ENCODE measurements around the gene UBE2J1. TPM values are rescaled to one million over a fixed set of nuclear protein-coding genes. Genes with fewer than 3 reads are reported as not detected.

Gene UBE2J1
- total and polyA plus RNA-seq, 4 donors, result 14.7 to 26.4 (median 18.0) TPM

- H3K9ac ChIP-seq (ENCODE audit: low read depth in 1 of 2, low read length in 2 of 2), result no peak overlapping the region
- WGBS, result 92% methylated on average over 10 of the region's 10 CpGs
- no peaks in the 10 kb centered on the region for H3K9me3 ChIP-seq (ENCODE audit: control insufficient read depth in 4 of 4, low read length in 3 of 4)
- no peak overlapping the region for H3K4me3 ChIP-seq (ENCODE audit: low read depth in 1 of 3, low read length in 3 of 3)
- H3K27me3 ChIP-seq (ENCODE audit: control insufficient read depth in 4 of 4, insufficient read depth in 4 of 4, low read length in 3 of 4), result no peaks in the 10 kb centered on the region
- TF ChIP-seq HNF4G (IDR thresholded peaks at IDR 0.05), result no peak
- TF ChIP-seq JUND (IDR thresholded peaks at IDR 0.05), result no peak
- no peak for TF ChIP-seq GABPA (IDR thresholded peaks at IDR 0.05 in 1 of 2, conservative IDR thresholded peaks at IDR 0.05 in 1 of 2)
- TF ChIP-seq RAD21 (IDR thresholded peaks at IDR 0.05), result no peak
- TF ChIP-seq, protein P1, sequence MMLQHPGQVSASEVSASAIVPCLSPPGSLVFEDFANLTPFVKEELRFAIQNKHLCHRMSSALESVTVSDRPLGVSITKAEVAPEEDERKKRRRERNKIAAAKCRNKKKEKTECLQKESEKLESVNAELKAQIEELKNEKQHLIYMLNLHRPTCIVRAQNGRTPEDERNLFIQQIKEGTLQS (IDR thresholded peaks at IDR 0.05), result no peak
- TF ChIP-seq, protein P2, sequence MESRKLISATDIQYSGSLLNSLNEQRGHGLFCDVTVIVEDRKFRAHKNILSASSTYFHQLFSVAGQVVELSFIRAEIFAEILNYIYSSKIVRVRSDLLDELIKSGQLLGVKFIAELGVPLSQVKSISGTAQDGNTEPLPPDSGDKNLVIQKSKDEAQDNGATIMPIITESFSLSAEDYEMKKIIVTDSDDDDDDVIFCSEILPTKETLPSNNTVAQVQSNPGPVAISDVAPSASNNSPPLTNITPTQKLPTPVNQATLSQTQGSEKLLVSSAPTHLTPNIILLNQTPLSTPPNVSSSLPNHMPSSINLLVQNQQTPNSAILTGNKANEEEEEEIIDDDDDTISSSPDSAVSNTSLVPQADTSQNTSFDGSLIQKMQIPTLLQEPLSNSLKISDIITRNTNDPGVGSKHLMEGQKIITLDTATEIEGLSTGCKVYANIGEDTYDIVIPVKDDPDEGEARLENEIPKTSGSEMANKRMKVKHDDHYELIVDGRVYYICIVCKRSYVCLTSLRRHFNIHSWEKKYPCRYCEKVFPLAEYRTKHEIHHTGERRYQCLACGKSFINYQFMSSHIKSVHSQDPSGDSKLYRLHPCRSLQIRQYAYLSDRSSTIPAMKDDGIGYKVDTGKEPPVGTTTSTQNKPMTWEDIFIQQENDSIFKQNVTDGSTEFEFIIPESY (IDR thresholded peaks at IDR 0.05), result no peak
- no peak for TF ChIP-seq TAF1 (conservative IDR thresholded peaks at IDR 0.05)
- TF ChIP-seq, protein P3, sequence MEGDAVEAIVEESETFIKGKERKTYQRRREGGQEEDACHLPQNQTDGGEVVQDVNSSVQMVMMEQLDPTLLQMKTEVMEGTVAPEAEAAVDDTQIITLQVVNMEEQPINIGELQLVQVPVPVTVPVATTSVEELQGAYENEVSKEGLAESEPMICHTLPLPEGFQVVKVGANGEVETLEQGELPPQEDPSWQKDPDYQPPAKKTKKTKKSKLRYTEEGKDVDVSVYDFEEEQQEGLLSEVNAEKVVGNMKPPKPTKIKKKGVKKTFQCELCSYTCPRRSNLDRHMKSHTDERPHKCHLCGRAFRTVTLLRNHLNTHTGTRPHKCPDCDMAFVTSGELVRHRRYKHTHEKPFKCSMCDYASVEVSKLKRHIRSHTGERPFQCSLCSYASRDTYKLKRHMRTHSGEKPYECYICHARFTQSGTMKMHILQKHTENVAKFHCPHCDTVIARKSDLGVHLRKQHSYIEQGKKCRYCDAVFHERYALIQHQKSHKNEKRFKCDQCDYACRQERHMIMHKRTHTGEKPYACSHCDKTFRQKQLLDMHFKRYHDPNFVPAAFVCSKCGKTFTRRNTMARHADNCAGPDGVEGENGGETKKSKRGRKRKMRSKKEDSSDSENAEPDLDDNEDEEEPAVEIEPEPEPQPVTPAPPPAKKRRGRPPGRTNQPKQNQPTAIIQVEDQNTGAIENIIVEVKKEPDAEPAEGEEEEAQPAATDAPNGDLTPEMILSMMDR (IDR thresholded peaks at IDR 0.05; ENCODE audit: low read depth, low read length, missing input control), result no peak
- no peak for TF ChIP-seq MAX (IDR thresholded peaks at IDR 0.05)
- no peak for TF ChIP-seq SP1 (IDR thresholded peaks at IDR 0.05)
- TF ChIP-seq YY1 (IDR thresholded peaks at IDR 0.05), result no peak
- TF ChIP-seq, protein P4, sequence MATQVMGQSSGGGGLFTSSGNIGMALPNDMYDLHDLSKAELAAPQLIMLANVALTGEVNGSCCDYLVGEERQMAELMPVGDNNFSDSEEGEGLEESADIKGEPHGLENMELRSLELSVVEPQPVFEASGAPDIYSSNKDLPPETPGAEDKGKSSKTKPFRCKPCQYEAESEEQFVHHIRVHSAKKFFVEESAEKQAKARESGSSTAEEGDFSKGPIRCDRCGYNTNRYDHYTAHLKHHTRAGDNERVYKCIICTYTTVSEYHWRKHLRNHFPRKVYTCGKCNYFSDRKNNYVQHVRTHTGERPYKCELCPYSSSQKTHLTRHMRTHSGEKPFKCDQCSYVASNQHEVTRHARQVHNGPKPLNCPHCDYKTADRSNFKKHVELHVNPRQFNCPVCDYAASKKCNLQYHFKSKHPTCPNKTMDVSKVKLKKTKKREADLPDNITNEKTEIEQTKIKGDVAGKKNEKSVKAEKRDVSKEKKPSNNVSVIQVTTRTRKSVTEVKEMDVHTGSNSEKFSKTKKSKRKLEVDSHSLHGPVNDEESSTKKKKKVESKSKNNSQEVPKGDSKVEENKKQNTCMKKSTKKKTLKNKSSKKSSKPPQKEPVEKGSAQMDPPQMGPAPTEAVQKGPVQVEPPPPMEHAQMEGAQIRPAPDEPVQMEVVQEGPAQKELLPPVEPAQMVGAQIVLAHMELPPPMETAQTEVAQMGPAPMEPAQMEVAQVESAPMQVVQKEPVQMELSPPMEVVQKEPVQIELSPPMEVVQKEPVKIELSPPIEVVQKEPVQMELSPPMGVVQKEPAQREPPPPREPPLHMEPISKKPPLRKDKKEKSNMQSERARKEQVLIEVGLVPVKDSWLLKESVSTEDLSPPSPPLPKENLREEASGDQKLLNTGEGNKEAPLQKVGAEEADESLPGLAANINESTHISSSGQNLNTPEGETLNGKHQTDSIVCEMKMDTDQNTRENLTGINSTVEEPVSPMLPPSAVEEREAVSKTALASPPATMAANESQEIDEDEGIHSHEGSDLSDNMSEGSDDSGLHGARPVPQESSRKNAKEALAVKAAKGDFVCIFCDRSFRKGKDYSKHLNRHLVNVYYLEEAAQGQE (IDR thresholded peaks at IDR 0.05), result no peak
- no peak for TF ChIP-seq FOXA1 (IDR thresholded peaks at IDR 0.05)
- TF ChIP-seq HNF4A (conservative IDR thresholded peaks at IDR 0.05), result no peak
- no peak for TF ChIP-seq RXRA (IDR thresholded peaks at IDR 0.05)
- TF ChIP-seq FOXA2 (IDR thresholded peaks at IDR 0.05), result no peak
- no peak for TF ChIP-seq EGR1 (IDR thresholded peaks at IDR 0.05; ENCODE audit: low read depth in 2 of 2)
- no peak for TF ChIP-seq NR2F2 (IDR thresholded peaks at IDR 0.05)
- H3K4me1 ChIP-seq (ENCODE audit: control insufficient read depth in 4 of 4, insufficient read depth in 4 of 4, low read length in 3 of 4), result no peaks in the 10 kb centered on the region
- DNase-seq (ENCODE audit: low spot score), result no peak
- H3K27ac ChIP-seq (ENCODE audit: low read depth in 1 of 2, low read length in 2 of 2), result no peak overlapping the region
- no peaks in the 10 kb centered on the region for H3K36me3 ChIP-seq (ENCODE audit: control insufficient read depth in 4 of 4, insufficient read depth in 3 of 4, low read depth in 1 of 4, low read length in 3 of 4)
These were observed 49.6 kb downstream of the UBE2J1 start for GRCh38 chr6:89302936-89303335.

Measured in liver (tissue), 9 donors.